ENCODE data around the gene BNIP5.

The BNIP5 gene

GRCh38 chr6:36284359-36284758 lies 52.3 kb downstream of the BNIP5 start:
- Histone ChIP-seq H3K36me3 (no peaks in the 10 kb centered on the region), H3K27me3 (ENCODE audit: insufficient read depth, low read depth, severe bottlenecking) (no peaks in the 10 kb centered on the region), H3K9me3 (ENCODE audit: severe bottlenecking) (no peaks in the 10 kb centered on the region), H3K27ac (no peak overlapping the region), H3K4me3 (ENCODE audit: low read depth, low read length) (no peak overlapping the region)
- no peak for TF ChIP-seq CTCF (IDR thresholded peaks at IDR 0.05; ENCODE audit: low read depth, low read length)
- DNase-seq = no peak

- no peaks in the 10 kb centered on the region for H3K27me3 ChIP-seq (ENCODE audit: insufficient read depth, low read depth, severe bottlenecking)
- no peak overlapping the region for H3K27ac ChIP-seq
- no peak for TF ChIP-seq CTCF (IDR thresholded peaks at IDR 0.05; ENCODE audit: low read depth, low read length)
- H3K4me3 ChIP-seq (ENCODE audit: low read depth, low read length) = no peak overlapping the region
- H3K36me3 ChIP-seq = no peaks in the 10 kb centered on the region
- DNase-seq = no peak
- no peaks in the 10 kb centered on the region for H3K9me3 ChIP-seq (ENCODE audit: severe bottlenecking)
These were observed 53.1 kb downstream of the BNIP5 start for GRCh38 chr6:36283608-36284007.

GRCh38 chr6:36280983-36281382 lies 55.7 kb downstream of the BNIP5 start:
- no peak for TF ChIP-seq CTCF (IDR thresholded peaks at IDR 0.05; ENCODE audit: low read depth, low read length)
- no peak for DNase-seq
- H3K27ac ChIP-seq = no peak overlapping the region
- H3K9me3 ChIP-seq (ENCODE audit: severe bottlenecking) = no peaks in the 10 kb centered on the region
- no peaks in the 10 kb centered on the region for H3K27me3 ChIP-seq (ENCODE audit: insufficient read depth, low read depth, severe bottlenecking)
- no peak overlapping the region for H3K4me3 ChIP-seq (ENCODE audit: low read depth, low read length)
- no peaks in the 10 kb centered on the region for H3K36me3 ChIP-seq

GRCh38 chr6:36280467-36280866 lies 56.2 kb downstream of the BNIP5 start:
- Histone ChIP-seq H3K36me3 (no peaks in the 10 kb centered on the region), H3K27ac (no peak overlapping the region), H3K9me3 (ENCODE audit: severe bottlenecking) (no peaks in the 10 kb centered on the region), H3K4me3 (ENCODE audit: low read depth, low read length) (no peak overlapping the region), H3K27me3 (ENCODE audit: insufficient read depth, low read depth, severe bottlenecking) (no peaks in the 10 kb centered on the region)
- no peak for DNase-seq
- TF ChIP-seq CTCF (IDR thresholded peaks at IDR 0.05; ENCODE audit: low read depth, low read length) = no peak

- DNase-seq = no peak
- Histone ChIP-seq H3K27ac (no peak overlapping the region), H3K9me3 (ENCODE audit: severe bottlenecking) (no peaks in the 10 kb centered on the region), H3K27me3 (ENCODE audit: insufficient read depth, low read depth, severe bottlenecking) (no peaks in the 10 kb centered on the region), H3K36me3 (no peaks in the 10 kb centered on the region), H3K4me3 (ENCODE audit: low read depth, low read length) (no peak overlapping the region)
- TF ChIP-seq CTCF (IDR thresholded peaks at IDR 0.05; ENCODE audit: low read depth, low read length) = no peak
These were observed 58.7 kb downstream of the BNIP5 start for GRCh38 chr6:36277946-36278470.

Measured in WERI-Rb-1 (cell line).